HG03039 (cell line): ENCODE measurements around the gene YBX3.

ENCODE experiments used
- ATAC-seq: cut with Tn5 transposase; IDR thresholded peaks from one replicate; pipeline ENCODE4 v1.9.1; 2021; ENCODE audit warnings: mild to moderate bottlenecking, moderate library complexity; ENCODE audit not compliant: unreplicated experiment

YBX3 gene

DNA sequence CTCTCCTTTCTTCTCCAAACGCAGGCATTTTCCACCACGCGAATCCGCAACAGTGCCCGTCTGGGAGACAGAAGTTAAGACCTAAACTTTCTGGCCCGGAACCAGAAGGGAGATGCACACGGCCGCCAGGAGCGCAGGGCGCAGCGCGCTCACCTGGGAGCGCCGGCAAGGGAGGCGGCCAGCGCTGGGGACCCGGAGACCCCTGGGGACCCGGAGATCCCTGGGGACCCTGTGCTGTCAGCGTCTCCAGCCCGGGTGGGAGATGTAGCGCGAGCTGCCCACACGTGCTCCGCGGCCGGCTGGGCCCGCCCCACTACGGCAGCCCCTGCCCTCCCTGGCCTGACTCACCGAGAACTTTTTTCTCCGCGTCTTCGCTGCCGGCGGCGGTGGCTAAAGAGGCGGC is 620 bp downstream of the YBX3 start:
- ATAC-seq, result peak; percentile 39

GRCh38 chr12:10721651-10722501 is 1.2 kb downstream of the YBX3 start:
- ATAC-seq, result peak; percentile 31

DNA sequence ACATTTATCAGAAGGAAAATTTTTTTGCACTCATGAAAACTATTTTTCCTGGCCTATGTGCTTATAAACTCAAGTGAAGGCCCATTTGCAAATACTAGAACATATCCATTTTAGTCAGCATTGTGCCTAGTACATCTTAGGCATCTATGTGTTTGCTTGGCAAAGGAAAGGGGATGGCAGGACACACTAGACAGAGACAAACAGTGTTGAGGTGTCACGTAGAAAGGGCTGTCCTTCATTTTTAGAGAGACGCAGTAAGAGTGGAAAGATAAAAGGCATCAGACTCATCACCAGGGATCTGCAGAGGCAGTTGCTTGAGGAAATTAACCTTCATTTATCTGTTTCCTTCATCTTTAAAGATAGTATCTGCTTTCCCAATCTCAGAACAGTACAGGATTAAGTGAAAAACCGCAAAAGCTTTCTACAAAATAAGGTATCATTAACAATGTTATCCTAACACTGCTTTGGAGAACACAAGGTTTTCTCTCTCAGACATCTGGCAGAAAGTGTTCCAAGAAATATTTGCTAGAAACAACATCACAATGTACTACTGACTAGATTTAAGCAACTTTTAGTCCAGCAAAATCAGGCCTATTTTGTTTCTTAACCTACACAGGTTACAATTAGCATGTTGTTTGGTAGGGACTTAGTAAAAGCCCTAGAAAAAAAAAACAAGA is 2.0 kb downstream of the YBX3 start:
- ATAC-seq, result no peak

DNA sequence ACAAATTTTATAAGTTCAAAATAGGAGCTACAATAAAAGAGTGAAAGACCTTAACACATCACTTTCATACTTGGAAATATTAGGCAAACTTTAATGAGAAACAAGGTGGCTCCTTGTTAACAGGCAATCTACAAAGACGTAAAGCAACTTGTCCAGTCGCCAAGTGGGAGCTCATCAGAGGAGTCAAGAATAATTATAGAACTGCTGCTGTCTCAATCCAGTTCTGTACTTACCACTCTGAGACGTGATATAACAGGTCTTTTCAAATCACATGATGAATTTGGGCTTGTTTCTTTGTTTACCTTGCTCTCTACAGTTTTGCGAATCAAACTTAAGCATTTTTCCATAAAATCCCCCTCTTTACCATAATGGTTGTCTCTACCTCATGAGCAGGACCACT is 3.6 kb downstream of the YBX3 start:
- no peak for ATAC-seq

- no peak for ATAC-seq
Observed at GRCh38 chr12:10718279-10718821, 4.8 kb downstream of the YBX3 start.

DNA sequence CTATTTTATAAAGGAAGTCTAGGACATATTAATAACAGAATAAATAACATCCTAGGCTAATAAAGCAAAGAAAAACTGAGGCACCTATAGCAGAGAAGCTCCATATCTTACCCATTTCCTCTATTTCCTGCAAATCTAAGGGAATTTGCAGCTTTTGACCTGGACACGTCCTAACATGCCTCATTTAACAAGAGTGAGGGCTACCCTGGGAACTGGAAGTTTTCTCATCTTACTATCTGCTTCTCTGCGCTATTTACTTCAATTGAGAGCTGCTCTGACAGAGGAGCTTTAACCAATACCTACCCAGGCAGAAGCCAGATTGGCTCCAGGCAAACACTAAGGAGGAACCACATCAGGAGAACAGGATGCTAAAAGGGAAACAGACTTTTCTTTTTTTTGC is 5.7 kb downstream of the YBX3 start:
- ATAC-seq, result no peak

GRCh38 chr12:10716704-10717315 is 6.3 kb downstream of the YBX3 start:
- no peak for ATAC-seq

DNA sequence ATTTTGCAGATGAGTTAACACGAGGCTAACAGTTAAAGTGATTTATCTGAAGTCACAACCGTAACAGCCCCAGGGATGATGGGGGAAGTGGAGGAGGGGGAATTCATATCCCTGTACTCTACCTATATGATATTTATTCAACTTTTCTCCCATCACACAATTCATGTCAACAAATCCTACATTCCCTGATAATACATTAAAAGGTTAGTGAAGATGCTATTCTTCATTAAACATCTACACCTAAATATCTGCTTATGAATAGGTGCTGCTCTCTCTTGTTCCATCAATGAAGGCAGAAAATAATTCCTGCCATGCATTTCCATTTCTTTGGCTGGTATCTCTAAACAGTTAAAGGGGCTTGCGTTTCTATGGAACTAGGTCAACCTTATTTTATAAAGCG is 6.8 kb downstream of the YBX3 start:
- ATAC-seq, result no peak

GRCh38 chr12:10715491-10715890 is 7.6 kb downstream of the YBX3 start:
- ATAC-seq, result no peak

DNA sequence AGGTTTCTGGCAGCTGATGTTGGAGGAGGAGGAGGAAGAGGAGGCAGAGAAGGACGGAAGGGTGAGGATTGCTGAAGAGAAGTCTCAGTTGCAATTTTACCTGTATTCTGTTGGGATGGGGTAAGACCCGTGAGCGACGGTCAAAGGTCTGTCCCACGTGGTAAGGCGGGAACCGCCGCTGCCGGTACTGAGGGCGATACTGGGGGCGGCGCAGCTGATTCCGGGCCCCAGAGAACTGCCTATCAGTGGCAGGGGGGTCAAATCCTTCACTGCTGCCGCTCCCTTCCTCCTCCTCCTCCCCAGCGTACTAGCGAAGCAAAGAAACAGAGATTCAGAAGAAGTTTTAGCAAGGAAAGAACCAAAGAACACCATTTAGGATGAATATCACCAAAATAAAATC is 13.3 kb downstream of the YBX3 start:
- no peak for ATAC-seq

DNA sequence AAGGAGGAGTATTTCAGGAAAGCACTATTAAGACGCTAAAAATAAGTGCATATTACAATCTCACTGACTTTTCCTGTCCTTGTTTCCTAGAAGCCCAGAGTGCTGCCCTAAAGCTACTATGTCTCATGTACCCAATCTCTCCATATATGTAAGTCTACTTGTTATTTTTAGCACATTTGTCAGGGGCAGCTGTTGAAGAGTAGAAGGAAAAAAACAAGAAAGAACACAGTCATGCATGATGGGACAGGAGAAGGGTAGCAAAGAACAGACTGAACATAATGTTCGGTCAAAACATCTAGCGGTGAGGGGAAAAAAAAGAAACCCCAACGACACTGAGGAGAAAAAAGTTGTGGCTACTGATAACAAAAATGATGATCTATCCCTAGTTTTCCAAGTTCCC is 14.3 kb downstream of the YBX3 start:
- ATAC-seq, result no peak

DNA sequence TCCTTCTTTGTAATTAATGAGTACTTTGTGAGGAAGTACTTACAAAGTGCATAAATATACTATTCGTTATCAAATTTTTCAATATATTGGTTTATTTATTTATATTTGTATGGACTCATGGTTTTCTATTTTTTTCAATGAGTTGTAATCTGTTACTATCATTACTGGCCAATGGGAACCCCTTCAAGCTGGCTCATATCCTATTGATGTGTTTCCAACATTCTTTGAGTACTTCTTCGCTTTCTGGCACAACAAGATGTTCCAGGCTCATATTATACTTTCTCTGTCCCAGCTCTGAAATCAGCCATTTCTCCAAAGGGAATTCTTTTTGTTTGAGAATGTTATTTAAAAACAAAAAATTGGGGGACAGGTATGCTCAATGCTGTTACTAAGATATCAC is 17.5 kb downstream of the YBX3 start:
- no peak for ATAC-seq

DNA sequence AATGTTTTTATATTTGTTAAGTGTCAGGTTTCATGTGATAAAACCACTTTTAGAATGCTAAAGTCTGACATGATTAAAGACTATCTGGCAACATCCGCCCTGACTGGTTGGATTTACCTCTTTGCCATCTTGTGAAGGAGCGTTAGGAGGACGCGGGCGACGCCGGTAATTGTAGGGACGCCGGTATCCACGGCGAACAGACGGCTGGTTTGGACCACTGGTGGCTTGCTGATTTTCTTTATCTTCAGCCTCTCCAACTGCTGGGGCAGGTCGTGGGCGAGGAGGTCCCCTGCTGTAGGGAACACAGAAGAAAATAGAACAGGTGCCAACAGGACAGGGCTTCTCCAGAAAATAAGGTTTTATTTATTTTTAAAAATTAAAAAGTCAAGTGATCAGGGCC is 21.3 kb downstream of the YBX3 start:
- ATAC-seq, result no peak

DNA sequence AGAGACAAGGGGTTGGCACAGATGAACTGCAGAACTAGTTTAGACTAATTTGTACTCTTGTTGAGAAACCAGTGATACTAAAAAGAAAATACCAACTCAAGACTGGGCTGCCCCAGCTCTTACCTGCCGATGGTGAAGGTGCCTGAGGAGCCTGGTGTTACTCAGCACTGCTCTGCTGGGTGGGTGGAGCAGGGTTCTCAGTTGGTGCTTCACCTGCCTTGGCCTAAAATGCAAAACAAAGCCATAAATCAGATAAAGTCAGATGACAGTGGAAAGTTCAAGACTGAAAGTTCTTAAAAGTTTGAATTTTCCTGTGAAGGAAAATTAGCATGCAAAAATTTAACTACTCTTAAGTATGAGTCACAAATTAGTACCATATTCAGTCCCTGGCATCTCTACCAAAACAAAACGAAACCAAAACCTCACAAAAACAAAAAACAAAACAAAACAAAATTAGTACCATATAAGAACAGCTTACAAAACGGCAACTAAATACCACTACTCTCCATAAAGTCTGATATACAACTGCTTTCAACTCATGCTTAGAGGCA is 21.9 kb downstream of the YBX3 start:
- peak; percentile 48 for ATAC-seq

- no peak for ATAC-seq
Observed at GRCh38 chr12:10700581-10700980, 22.5 kb downstream of the YBX3 start.

DNA sequence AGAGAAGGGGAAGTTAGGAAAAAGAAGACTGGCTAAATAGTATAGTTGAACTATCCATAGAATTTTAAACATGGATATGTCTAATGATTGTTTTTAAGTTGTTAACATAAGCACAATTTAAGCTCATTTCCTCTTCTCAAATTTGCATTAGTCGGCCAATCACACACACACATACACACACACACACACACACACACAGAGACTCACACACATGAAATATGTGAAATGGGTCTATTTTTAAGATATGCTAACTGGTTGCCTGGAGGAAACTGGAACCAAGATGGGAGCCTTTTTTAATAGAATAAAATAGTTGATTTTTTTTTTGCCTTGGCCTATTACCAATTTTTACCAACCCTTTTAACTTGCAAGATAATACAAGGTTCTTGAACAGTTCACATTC is 25.3 kb downstream of the YBX3 start:
- no peak for ATAC-seq

- ATAC-seq, result no peak
Observed at GRCh38 chr12:10697156-10697555, 26.0 kb downstream of the YBX3 start.

DNA sequence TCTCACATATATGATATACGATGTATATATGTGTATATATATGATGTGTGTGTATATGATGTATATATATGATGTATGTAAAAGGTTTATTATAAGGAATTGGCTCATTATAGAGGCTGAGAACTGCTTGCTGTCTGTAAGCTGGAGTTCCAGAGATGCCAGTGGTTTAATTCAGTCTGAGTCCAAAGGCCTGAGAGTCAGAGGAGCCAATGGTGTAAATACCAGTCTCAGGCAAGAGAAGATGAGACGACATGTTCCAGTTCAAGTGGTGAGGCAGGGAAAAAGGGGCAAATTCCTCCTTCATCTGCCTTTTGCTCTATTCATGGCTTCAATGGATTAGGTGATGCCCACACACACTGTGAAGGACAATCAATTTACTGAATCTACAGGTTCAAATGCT is 32.2 kb downstream of the YBX3 start:
- ATAC-seq, result no peak

DNA sequence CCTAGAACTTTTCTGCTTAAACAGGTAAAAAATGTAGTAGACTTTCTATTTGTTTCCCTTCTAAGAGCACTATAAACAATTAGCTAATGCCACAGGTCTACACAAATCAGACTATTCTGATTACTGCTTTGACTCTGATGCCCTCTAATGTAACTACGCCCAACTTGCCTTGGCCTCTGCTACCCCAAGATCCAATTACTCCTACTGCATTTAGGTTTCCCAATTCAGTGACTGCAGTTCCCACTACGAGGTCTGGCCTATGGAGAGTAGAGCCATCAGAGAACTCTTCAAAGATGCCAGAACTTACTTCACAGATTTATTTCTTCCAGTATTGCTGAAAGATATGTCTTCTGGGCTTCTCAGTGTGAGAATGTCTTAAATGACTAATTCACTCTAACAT is 34.0 kb downstream of the YBX3 start:
- no peak for ATAC-seq

GRCh38 chr12:10688042-10688441 is 35.1 kb downstream of the YBX3 start:
- no peak for ATAC-seq

- no peak for ATAC-seq
Observed at GRCh38 chr12:10673659-10674384, 49.3 kb downstream of the YBX3 start, which contains the start of gene STYK1. TSS of gene STYK1 (minus strand) at chr12:10674052. CDS start at chr12:10634618, 39,434 bp downstream.
